Body of pancreas (tissue), 4 donors: ENCODE measurements around the gene SIGLEC8. TPM values are rescaled to one million over a fixed set of nuclear protein-coding genes. Genes with fewer than 3 reads are reported as not detected.

Experiments
- ATAC-seq: fragments of 150-250 bp; one replicate; pipeline ENCODE4 v1.9.1; 2016
- DNase-seq, 4 donors: peaks; one replicate each; pipeline ENCODE4 v3.0.0-alpha.2; 2019
- H3K27ac ChIP-seq, 4 donors: fragments of 200-600 bp; sonication (generic); 1 replicate in 3 of 4; 2 replicates in 1 of 4; pipeline versions ENCODE4 v1.5.1 to v1.6.1; 2016 to 2019; ENCODE audit warnings: mild to moderate bottlenecking in 1 of 4, mixed read lengths in 1 of 4, moderate library complexity in 1 of 4
- H3K27me3 ChIP-seq, 2 donors: fragments of 200-600 bp; sonication (generic); one replicate each; pipeline ENCODE4 v1.6.0; 2016; ENCODE audit warnings: mild to moderate bottlenecking in 1 of 2
- H3K36me3 ChIP-seq, 2 donors: fragments of 200-600 bp; sonication (generic); replicated peaks in 1 of 2; 2 replicates each; pipeline ENCODE4 v1.5.1; 2016; ENCODE audit warnings: low read depth in 2 of 2; ENCODE audit not compliant: insufficient read depth in 1 of 2
- H3K4me1 ChIP-seq: fragments of 200-600 bp; sonication (generic); one replicate; pipeline ENCODE4 v1.6.0; 2016
- H3K4me3 ChIP-seq, 2 donors: fragments of 200-600 bp; sonication (generic); 1 replicate in 1 of 2; 2 replicates in 1 of 2; pipeline ENCODE4 v1.5.1; 2016 to 2019
- H3K9me3 ChIP-seq, 3 donors: fragments of 200-600 bp; sonication (generic); 1 replicate in 2 of 3; 2 replicates in 1 of 3; pipeline ENCODE4 v1.5.1; 2016
- POLR2A ChIP-seq, 3 donors: fragments of 450-650 bp; IDR thresholded peaks; one replicate each; pipeline ENCODE4 v1.6.1; 2016; ENCODE audit warnings: antibody characterized with exemption in 3 of 3, mild to moderate bottlenecking in 2 of 3
- WGBS, 2 donors: methylation state at CpG; one replicate each; pipeline ENCODE4 v1.1.5; 2017; 5-methylcytosine and 5-hydroxymethylcytosine counted together
- intact Hi-C: fragments of 100-400 bp; cut with DNase I; formaldehyde crosslinking; loops from one replicate; pipeline ENCODE4 v1.15.1; 2023
- total RNA-seq, 2 donors: library from RNA; depleted of rRNA; stranded (reverse); fragments of >200 nt; gene quantifications; one replicate each; pipeline ENCODE4 v1.1.0, GENCODE V29; 2016
- TF ChIP-seq, protein P1 (sequence below), 7 experiments: fragments of 450-650 bp in 4 of 7; fragments of 200-600 bp in 3 of 7; sonication (generic) in 3 of 7; IDR thresholded peaks; one replicate each; pipeline ENCODE4 v1.5.1; 2016 to 2019; ENCODE audit warnings: antibody characterized with exemption in 7 of 7

SIGLEC8 gene
- total RNA-seq, 2 donors from 2014 or later = 0.52 TPM; not detected in 1

DNA sequence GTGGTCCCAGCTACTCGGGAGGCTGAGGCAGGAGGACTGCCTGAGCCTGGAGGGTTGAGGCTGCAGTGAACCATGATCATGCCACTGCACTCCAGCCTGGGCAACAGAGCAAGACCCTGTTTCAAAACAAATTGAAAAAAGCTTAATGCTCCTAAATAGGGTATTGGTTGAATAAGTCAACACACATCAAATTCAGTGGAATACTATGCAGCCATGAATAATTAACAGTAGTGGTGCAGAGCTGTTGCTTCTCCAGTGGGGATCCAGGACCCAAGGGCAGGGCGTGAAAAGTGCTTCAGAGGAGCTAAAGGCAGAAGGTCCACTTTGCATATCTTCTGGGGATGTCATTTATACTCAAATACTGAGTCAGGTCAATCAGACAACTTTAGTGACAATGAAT is 18.2 kb downstream of the SIGLEC8 start:
- Histone ChIP-seq H3K27me3 (peaks cover 0 to 5% of the 10 kb centered on the region in 2 donors), H3K4me3 (no peak overlapping the region), H3K9me3 (no peaks in the 10 kb centered on the region), H3K36me3 (no peaks in the 10 kb centered on the region), H3K27ac (no peak overlapping the region), H3K4me1 (no peaks in the 10 kb centered on the region)
- intact Hi-C loops = no loop called here
- TF ChIP-seq POLR2A (IDR thresholded peaks at IDR 0.05) = no peak
- TF ChIP-seq, protein P1, sequence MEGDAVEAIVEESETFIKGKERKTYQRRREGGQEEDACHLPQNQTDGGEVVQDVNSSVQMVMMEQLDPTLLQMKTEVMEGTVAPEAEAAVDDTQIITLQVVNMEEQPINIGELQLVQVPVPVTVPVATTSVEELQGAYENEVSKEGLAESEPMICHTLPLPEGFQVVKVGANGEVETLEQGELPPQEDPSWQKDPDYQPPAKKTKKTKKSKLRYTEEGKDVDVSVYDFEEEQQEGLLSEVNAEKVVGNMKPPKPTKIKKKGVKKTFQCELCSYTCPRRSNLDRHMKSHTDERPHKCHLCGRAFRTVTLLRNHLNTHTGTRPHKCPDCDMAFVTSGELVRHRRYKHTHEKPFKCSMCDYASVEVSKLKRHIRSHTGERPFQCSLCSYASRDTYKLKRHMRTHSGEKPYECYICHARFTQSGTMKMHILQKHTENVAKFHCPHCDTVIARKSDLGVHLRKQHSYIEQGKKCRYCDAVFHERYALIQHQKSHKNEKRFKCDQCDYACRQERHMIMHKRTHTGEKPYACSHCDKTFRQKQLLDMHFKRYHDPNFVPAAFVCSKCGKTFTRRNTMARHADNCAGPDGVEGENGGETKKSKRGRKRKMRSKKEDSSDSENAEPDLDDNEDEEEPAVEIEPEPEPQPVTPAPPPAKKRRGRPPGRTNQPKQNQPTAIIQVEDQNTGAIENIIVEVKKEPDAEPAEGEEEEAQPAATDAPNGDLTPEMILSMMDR (IDR thresholded peaks at IDR 0.05) = no peak
- 42 to 54% methylated on average over 2 of the region's 2 CpGs for WGBS, 2 donors
- no peak for ATAC-seq
- DNase-seq = no peak

DNA sequence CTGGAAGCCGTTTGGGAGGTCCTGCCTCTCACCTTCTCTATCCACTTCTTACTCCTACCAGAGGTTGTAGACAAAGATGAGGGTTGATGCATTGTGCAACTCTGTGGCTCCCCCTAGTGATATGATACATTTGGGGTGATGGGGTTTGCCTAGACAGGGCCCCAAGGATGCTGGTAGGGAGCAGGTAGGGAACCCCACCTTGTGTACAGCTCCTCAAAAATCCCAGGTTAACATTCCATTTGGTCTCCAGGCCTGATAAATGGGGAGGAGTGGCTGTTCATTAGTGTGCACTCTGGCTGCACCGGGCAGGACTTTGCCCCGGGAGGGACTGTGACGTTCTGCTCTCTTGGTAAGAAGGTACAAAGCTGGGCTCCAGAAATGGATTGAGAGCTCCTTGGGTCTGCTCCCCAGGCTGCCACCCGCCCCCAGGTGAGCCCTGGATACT is 19.2 kb downstream of the SIGLEC8 start:
- no peak for ATAC-seq
- Histone ChIP-seq H3K27ac (no peak overlapping the region), H3K9me3 (no peaks in the 10 kb centered on the region), H3K36me3 (no peaks in the 10 kb centered on the region), H3K4me3 (no peak overlapping the region), H3K4me1 (no peaks in the 10 kb centered on the region), H3K27me3 (peaks cover 0 to 5% of the 10 kb centered on the region in 2 donors)
- peak in 1 of 4 donors; percentile 36 for DNase-seq
- intact Hi-C loops = no loop called here
- 29 to 33% methylated on average over 5 of the region's 5 CpGs for WGBS, 2 donors
- TF ChIP-seq, protein P1 (IDR thresholded peaks at IDR 0.05) = peak in 4 of 7 experiments; percentile 25 to 41 (median 36)
- TF ChIP-seq POLR2A (IDR thresholded peaks at IDR 0.05) = no peak

DNA sequence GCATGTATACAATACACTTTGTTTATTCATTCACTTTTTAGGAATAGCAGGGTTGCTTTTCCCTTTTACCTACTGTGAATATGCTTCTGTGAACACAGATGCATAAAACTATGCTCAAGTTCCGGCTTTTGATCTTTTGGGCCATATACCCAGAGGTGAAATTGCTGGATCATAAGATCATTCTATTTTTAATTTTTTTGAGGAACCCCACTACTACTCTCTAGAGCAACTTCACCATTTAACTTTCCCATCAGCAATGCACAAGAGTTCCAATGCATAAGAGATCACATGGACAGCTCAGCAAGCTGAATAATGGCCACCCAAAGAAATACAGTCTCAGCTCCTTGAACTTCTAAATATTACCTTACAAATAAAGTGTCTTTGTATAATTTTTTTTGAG is 23.8 kb downstream of the SIGLEC8 start:
- intact Hi-C loops = no loop called here
- Histone ChIP-seq H3K4me3 (no peak overlapping the region), H3K36me3 (no peaks in the 10 kb centered on the region), H3K27ac (no peak overlapping the region), H3K9me3 (no peaks in the 10 kb centered on the region), H3K27me3 (peaks cover 0 to under 1% of the 10 kb centered on the region in 2 donors), H3K4me1 (no peaks in the 10 kb centered on the region)
- ATAC-seq = no peak
- no peak for DNase-seq
- TF ChIP-seq, protein P1 (IDR thresholded peaks at IDR 0.05) = no peak
- TF ChIP-seq POLR2A (IDR thresholded peaks at IDR 0.05) = no peak
- 40 to 49% methylated on average over 1 of the region's 1 CpG for WGBS, 2 donors

DNA sequence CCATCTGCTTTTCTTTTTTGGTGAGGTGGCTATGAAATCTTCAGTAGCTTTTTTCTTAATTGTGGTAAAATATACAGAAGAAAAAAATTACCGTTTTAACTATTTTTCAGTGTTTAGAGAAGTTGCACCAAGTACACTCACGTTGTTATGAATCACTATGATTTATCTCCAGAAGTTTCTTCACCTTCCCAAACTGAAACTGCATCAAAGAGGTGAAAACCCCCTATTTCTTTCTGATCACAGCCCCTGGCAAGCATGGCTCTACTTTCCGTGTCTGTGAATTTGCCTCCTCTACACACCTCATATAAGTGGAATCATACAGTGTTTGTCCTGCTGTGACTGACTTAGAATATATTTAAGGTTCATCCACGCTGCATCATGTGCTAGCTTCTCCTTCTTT is 25.2 kb downstream of the SIGLEC8 start:
- DNase-seq (no peak), ATAC-seq (no peak)
- Histone ChIP-seq H3K36me3 (no peaks in the 10 kb centered on the region), H3K27me3 (no peaks in the 10 kb centered on the region), H3K4me3 (no peak overlapping the region), H3K4me1 (no peaks in the 10 kb centered on the region), H3K27ac (no peak overlapping the region), H3K9me3 (no peaks in the 10 kb centered on the region)
- TF ChIP-seq POLR2A (IDR thresholded peaks at IDR 0.05) = no peak
- TF ChIP-seq, protein P1 (IDR thresholded peaks at IDR 0.05) = no peak
- WGBS, 2 donors = 43 to 46% methylated on average over 4 of the region's 4 CpGs
- intact Hi-C loops = no loop called here

DNA sequence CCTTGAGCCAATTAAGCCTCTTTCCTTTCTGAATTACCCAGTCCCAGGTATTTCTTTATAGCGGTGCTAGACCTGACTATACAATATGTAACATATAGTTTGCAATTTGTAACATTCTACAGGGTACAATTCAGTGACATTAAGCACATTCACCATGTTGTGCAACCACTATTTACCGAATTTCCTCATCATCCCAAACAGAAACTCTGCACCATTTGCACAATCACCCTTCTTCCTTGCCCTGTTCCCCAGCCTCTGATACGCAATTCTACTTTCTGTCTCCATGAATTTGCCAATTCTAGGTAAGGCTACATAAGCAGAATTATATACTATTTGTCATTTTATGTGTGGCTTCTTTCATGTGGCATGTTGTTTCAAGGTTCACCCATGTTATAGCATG is 27.1 kb downstream of the SIGLEC8 start:
- H3K4me1 ChIP-seq = no peaks in the 10 kb centered on the region
- no peaks in the 10 kb centered on the region for H3K27me3 ChIP-seq
- intact Hi-C loops = no loop called here
- no peak for TF ChIP-seq POLR2A (IDR thresholded peaks at IDR 0.05)
- TF ChIP-seq, protein P1 (IDR thresholded peaks at IDR 0.05) = no peak
- no peaks in the 10 kb centered on the region for H3K9me3 ChIP-seq
- H3K27ac ChIP-seq = no peak overlapping the region
- H3K36me3 ChIP-seq = no peaks in the 10 kb centered on the region
- WGBS, 2 donors = 30 to 33% methylated on average over 3 of the region's 3 CpGs
- H3K4me3 ChIP-seq = no peak overlapping the region
- DNase-seq (peak in 1 of 4 donors; percentile 18), ATAC-seq (no peak)
